GM12891 (cell line): ENCODE measurements around the gene HMGXB3.

Experiments used
- POLR2A ChIP-seq: IDR thresholded peaks from 2 replicates; pipeline ENCODE4 v1.6.1; 2011; ENCODE audit warnings: low read depth, low read length, control low read depth
- POLR2AphosphoS5 ChIP-seq: IDR thresholded peaks from 2 replicates; pipeline ENCODE4 v1.6.1; 2011; ENCODE audit warnings: low read depth, low read length, control low read depth
- POU2F2 ChIP-seq: IDR thresholded peaks from 2 replicates; pipeline ENCODE4 v1.6.1; 2011; ENCODE audit warnings: low read depth, mild to moderate bottlenecking, control low read depth, low read length, moderate library complexity
- SPI1 ChIP-seq: IDR thresholded peaks from 2 replicates; pipeline ENCODE4 v1.6.1; 2011; ENCODE audit warnings: low read depth, low read length, control low read depth
- TAF1 ChIP-seq: IDR thresholded peaks from 2 replicates; pipeline ENCODE4 v1.6.1; 2011; ENCODE audit warnings: low read depth, low read length, control low read depth

GRCh38 chr5:150055326-150056074 lies 55.0 kb downstream of the HMGXB3 start:
- TF ChIP-seq POLR2A (no peak), POU2F2 (no peak), TAF1 (no peak), SPI1 (no peak), POLR2AphosphoS5 (no peak)
